Effector memory CD8-positive, alpha-beta T cell (primary cell): ENCODE results near the gene PDLIM7.

Experiments used
- ATAC-seq: fragments of 150-1000 bp; cut with Tn5 transposase; replicated peaks from 2 replicates; pipeline ENCODE4 v1.10.0; 2021; ENCODE audit warnings: mild to moderate bottlenecking, moderate library complexity
- DNase-seq, 3 experiments: peaks; one replicate each; pipeline ENCODE4 v3.0.0; 2021
- H3K27ac Mint-ChIP-seq, 2 donors: one replicate each; pipeline ENCODE4 v1.8.0; 2022; ENCODE audit warnings: mild to moderate bottlenecking in 2 of 2, mixed read lengths in 2 of 2, moderate library complexity in 2 of 2
- H3K27me3 Mint-ChIP-seq, 2 donors: one replicate each; pipeline ENCODE4 v1.8.0; 2022; ENCODE audit warnings: mixed read lengths in 2 of 2
- H3K36me3 Mint-ChIP-seq: one replicate; pipeline ENCODE4 v1.8.0; 2022; ENCODE audit warnings: mild to moderate bottlenecking, moderate library complexity, mixed read lengths; ENCODE audit not compliant: insufficient read depth
- H3K4me1 Mint-ChIP-seq, 2 donors: one replicate each; pipeline ENCODE4 v1.8.0; 2022; ENCODE audit warnings: low read depth in 2 of 2, mixed read lengths in 2 of 2
- H3K4me3 Mint-ChIP-seq, 2 donors: one replicate each; pipeline ENCODE4 v1.8.0; 2022; ENCODE audit warnings: mild to moderate bottlenecking in 2 of 2, mixed read lengths in 2 of 2, moderate library complexity in 2 of 2
- H3K9me3 Mint-ChIP-seq, 2 donors: one replicate each; pipeline ENCODE4 v1.8.0; 2022; ENCODE audit warnings: mixed read lengths in 2 of 2

Gene PDLIM7

GRCh38 chr5:177466861-177467260, 30.5 kb downstream of the PDLIM7 start:
- Mint-ChIP-seq H3K4me3 (no peak overlapping the region), H3K4me1 (peaks cover 23 to 28% of the 10 kb centered on the region in 2 donors), H3K9me3 (no peaks in the 10 kb centered on the region), H3K27ac (peak overlapping the region in 1 of 2 donors; percentile 59), H3K36me3 (peaks cover 25% of the 10 kb centered on the region), H3K27me3 (no peaks in the 10 kb centered on the region)
- DNase-seq (no peak), ATAC-seq (no peak)

GRCh38 chr5:177465044-177465443, 32.4 kb downstream of the PDLIM7 start:
- Mint-ChIP-seq H3K4me1 (peaks cover 11 to 21% of the 10 kb centered on the region in 2 donors), H3K36me3 (peaks cover 25% of the 10 kb centered on the region)
- ATAC-seq, result no peak

GRCh38 chr5:177462021-177462670, 35.3 kb downstream of the PDLIM7 start:
- no peak for ATAC-seq
- Mint-ChIP-seq H3K9me3 (no peaks in the 10 kb centered on the region), H3K4me3 (no peak overlapping the region), H3K4me1 (peaks cover 4 to 7% of the 10 kb centered on the region in 2 donors), H3K27ac (peak overlapping the region in 1 of 2 donors; percentile 61), H3K27me3 (no peaks in the 10 kb centered on the region), H3K36me3 (peaks cover 23% of the 10 kb centered on the region)
- no peak for DNase-seq

More at GRCh38 chr5:177465044-177465443, 32.4 kb downstream of the PDLIM7 start:
- DNase-seq, result no peak
- Mint-ChIP-seq H3K9me3 (no peaks in the 10 kb centered on the region), H3K27ac (no peak overlapping the region), H3K4me3 (no peak overlapping the region), H3K27me3 (no peaks in the 10 kb centered on the region)

GRCh38 chr5:177459819-177460628, 37.4 kb downstream of the PDLIM7 start:
- no peak for DNase-seq
- Mint-ChIP-seq H3K27ac (peak overlapping the region; percentile 38 to 61), H3K4me3 (no peak overlapping the region), H3K4me1 (peaks cover 10 to 12% of the 10 kb centered on the region in 2 donors), H3K27me3 (no peaks in the 10 kb centered on the region), H3K36me3 (peaks cover 27% of the 10 kb centered on the region), H3K9me3 (no peaks in the 10 kb centered on the region)
- ATAC-seq, result no peak

GRCh38 chr5:177459357-177459756, 38.0 kb downstream of the PDLIM7 start:
- no peaks in the 10 kb centered on the region for H3K9me3 Mint-ChIP-seq
- peaks cover 10 to 12% of the 10 kb centered on the region in 2 donors for H3K4me1 Mint-ChIP-seq
- H3K27ac Mint-ChIP-seq, result peak overlapping the region in 1 of 2 donors; percentile 38
- H3K36me3 Mint-ChIP-seq, result peaks cover 34% of the 10 kb centered on the region
- ATAC-seq (no peak), DNase-seq (no peak)
- H3K27me3 Mint-ChIP-seq, result no peaks in the 10 kb centered on the region
- H3K4me3 Mint-ChIP-seq, result no peak overlapping the region

GRCh38 chr5:177458912-177459350, 38.5 kb downstream of the PDLIM7 start:
- Mint-ChIP-seq H3K9me3 (no peaks in the 10 kb centered on the region), H3K36me3 (peaks cover 38% of the 10 kb centered on the region), H3K27me3 (no peaks in the 10 kb centered on the region), H3K4me3 (no peak overlapping the region), H3K4me1 (peaks cover 11 to 13% of the 10 kb centered on the region in 2 donors), H3K27ac (no peak overlapping the region)
- no peak for DNase-seq
- ATAC-seq, result no peak

GRCh38 chr5:177457852-177458681, 39.3 kb downstream of the PDLIM7 start:
- Mint-ChIP-seq H3K27me3 (no peaks in the 10 kb centered on the region), H3K4me1 (peaks cover 15 to 16% of the 10 kb centered on the region in 2 donors), H3K9me3 (no peaks in the 10 kb centered on the region), H3K27ac (no peak overlapping the region), H3K4me3 (no peak overlapping the region), H3K36me3 (peaks cover 46% of the 10 kb centered on the region)
- DNase-seq (no peak), ATAC-seq (no peak)

GRCh38 chr5:177456976-177457851, 40.2 kb downstream of the PDLIM7 start:
- H3K4me3 Mint-ChIP-seq, result no peak overlapping the region
- H3K9me3 Mint-ChIP-seq, result no peaks in the 10 kb centered on the region
- DNase-seq (peak; percentile 35 to 50 (median 49)), ATAC-seq (peak; percentile 7)
- H3K4me1 Mint-ChIP-seq, result peaks cover 14% of the 10 kb centered on the region in 2 donors
- no peaks in the 10 kb centered on the region for H3K27me3 Mint-ChIP-seq
- peak overlapping the region; percentile 86 to 92 for H3K27ac Mint-ChIP-seq
- peaks cover 55% of the 10 kb centered on the region for H3K36me3 Mint-ChIP-seq

GRCh38 chr5:177456591-177456964, 40.8 kb downstream of the PDLIM7 start:
- peaks cover 16 to 17% of the 10 kb centered on the region in 2 donors for H3K4me1 Mint-ChIP-seq
- H3K36me3 Mint-ChIP-seq, result peaks cover 61% of the 10 kb centered on the region
- no peaks in the 10 kb centered on the region for H3K9me3 Mint-ChIP-seq
- DNase-seq, result no peak
- H3K4me3 Mint-ChIP-seq, result peak overlapping the region; percentile 83
- peak overlapping the region; percentile 86 to 92 for H3K27ac Mint-ChIP-seq
- no peaks in the 10 kb centered on the region for H3K27me3 Mint-ChIP-seq
- no peak for ATAC-seq

GRCh38 chr5:177455661-177456590, 41.5 kb downstream of the PDLIM7 start:
- Mint-ChIP-seq H3K4me1 (peaks cover 16 to 17% of the 10 kb centered on the region in 2 donors), H3K4me3 (peak overlapping the region; percentile 83), H3K27me3 (no peaks in the 10 kb centered on the region), H3K27ac (peak overlapping the region; percentile 86 to 92), H3K36me3 (peaks cover 61% of the 10 kb centered on the region), H3K9me3 (no peaks in the 10 kb centered on the region)
- ATAC-seq (peak; percentile 39), DNase-seq (peak; percentile 88 to 90 (median 89))

- peaks cover 19 to 21% of the 10 kb centered on the region in 2 donors for H3K4me1 Mint-ChIP-seq
- H3K4me3 Mint-ChIP-seq, result peak overlapping the region; percentile 83
- H3K27me3 Mint-ChIP-seq, result no peaks in the 10 kb centered on the region
- H3K9me3 Mint-ChIP-seq, result no peaks in the 10 kb centered on the region
- ATAC-seq (peak; percentile 62), DNase-seq (peak; percentile 95)
- H3K36me3 Mint-ChIP-seq, result peaks cover 69% of the 10 kb centered on the region
- peak overlapping the region; percentile 86 to 92 for H3K27ac Mint-ChIP-seq
Observed at GRCh38 chr5:177455036-177455660, 42.3 kb downstream of the PDLIM7 start.
